MG63 (cell line): ENCODE data around the gene GMDS. TPM values are rescaled to one million over a fixed set of nuclear protein-coding genes. Genes with fewer than 3 reads are reported as not detected.

Experiments used
- DNase-seq: peaks from one replicate; pipeline ENCODE4 v3.0.0-alpha.2; 2020
- H3K27me3 ChIP-seq: fragments of 250-450 bp; sonication (Bioruptor Pico); 2 replicates; pipeline ENCODE4 v1.5.1; 2020; ENCODE audit warnings: mild to moderate bottlenecking, moderate library complexity
- H3K36me3 ChIP-seq: fragments of 250-450 bp; sonication (Bioruptor Pico); 2 replicates; pipeline ENCODE4 v1.5.1; 2020; ENCODE audit warnings: mild to moderate bottlenecking, moderate library complexity
- H3K4me3 ChIP-seq: fragments of 250-450 bp; sonication (Bioruptor Pico); 2 replicates; pipeline ENCODE4 v1.5.1; 2020; ENCODE audit warnings: mild to moderate bottlenecking, moderate library complexity
- H3K9me3 ChIP-seq: fragments of 250-450 bp; sonication (Bioruptor Pico); 2 replicates; pipeline ENCODE4 v1.5.1; 2020; ENCODE audit warnings: mild to moderate bottlenecking, moderate library complexity
- total RNA-seq: library from RNA; depleted of rRNA; stranded (reverse); fragments of >200 nt; shearing (Covaris generic); gene quantifications from 2 replicates; pipeline ENCODE4 v1.2.3, GENCODE V29; 2014; ENCODE audit warnings: low replicate concordance

Gene GMDS
- total RNA-seq, 1 experiment from 2014 or later = 1.8 TPM

GRCh38 chr6:1587977-1588376 is 657.4 kb downstream of the GMDS start:
- Histone ChIP-seq H3K36me3 (no peaks in the 10 kb centered on the region), H3K4me3 (no peak overlapping the region), H3K9me3 (no peaks in the 10 kb centered on the region), H3K27me3 (no peaks in the 10 kb centered on the region)
- DNase-seq = no peak

GRCh38 chr6:1587546-1587945 is 657.9 kb downstream of the GMDS start:
- no peak overlapping the region for H3K4me3 ChIP-seq
- H3K27me3 ChIP-seq = no peaks in the 10 kb centered on the region
- DNase-seq = no peak
- H3K36me3 ChIP-seq = no peaks in the 10 kb centered on the region
- no peaks in the 10 kb centered on the region for H3K9me3 ChIP-seq

DNA sequence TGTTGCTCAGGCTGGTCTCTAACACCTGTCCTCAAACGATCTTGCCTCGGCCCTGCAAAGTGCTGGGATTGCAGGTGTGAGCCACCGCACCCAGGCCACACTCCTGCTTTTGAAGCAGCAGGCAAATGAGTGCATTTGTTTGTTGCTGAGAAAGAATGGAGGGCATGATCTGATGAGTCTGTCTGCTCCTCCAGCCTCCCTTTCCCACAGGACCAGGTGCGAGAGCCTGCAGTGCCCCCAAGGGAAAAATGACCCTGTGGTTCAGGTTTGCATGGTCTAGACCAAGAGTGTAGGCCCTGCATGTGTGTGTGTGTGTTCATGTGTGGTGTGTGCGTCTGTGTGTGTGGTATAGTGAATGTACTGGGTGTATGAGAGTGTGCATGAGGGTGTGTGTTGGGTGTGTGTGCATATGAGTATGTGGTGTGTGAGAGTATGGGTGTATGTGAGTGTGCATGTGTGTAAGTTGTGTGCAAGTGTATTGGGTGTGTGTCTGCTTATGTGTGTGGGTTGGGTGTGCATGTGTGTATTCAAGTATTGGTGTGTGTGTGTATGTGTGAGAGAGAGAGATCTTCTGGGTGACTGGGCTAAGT is 658.4 kb downstream of the GMDS start:
- Histone ChIP-seq H3K4me3 (no peak overlapping the region), H3K27me3 (no peaks in the 10 kb centered on the region), H3K9me3 (no peaks in the 10 kb centered on the region), H3K36me3 (no peaks in the 10 kb centered on the region)
- DNase-seq = no peak

GRCh38 chr6:1586256-1586655 is 659.1 kb downstream of the GMDS start:
- no peaks in the 10 kb centered on the region for H3K36me3 ChIP-seq
- DNase-seq = no peak
- no peaks in the 10 kb centered on the region for H3K9me3 ChIP-seq
- no peak overlapping the region for H3K4me3 ChIP-seq
- no peaks in the 10 kb centered on the region for H3K27me3 ChIP-seq

DNA sequence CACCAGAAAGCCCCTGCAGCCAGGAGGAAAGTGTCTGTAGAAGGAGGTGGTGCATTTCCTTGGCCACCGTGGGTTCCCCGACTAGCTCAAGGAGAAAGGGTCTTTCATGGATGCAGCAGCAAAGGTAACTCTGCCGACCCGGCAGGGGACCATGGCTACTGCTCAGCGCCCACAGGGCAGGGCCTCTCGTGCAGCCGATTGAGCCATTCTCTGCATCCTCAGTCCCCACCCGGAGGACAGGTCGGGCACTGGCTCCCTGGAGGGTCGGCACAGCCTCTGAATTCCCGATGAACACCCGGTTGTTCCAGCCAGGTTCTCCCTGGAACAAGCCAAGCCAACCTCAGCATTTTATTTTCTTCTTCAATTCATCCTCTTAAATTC is 659.7 kb downstream of the GMDS start:
- no peaks in the 10 kb centered on the region for H3K36me3 ChIP-seq
- H3K4me3 ChIP-seq = no peak overlapping the region
- no peaks in the 10 kb centered on the region for H3K27me3 ChIP-seq
- H3K9me3 ChIP-seq = no peaks in the 10 kb centered on the region
- no peak for DNase-seq

GRCh38 chr6:1584996-1585668 is 660.3 kb downstream of the GMDS start:
- no peaks in the 10 kb centered on the region for H3K9me3 ChIP-seq
- DNase-seq = no peak
- no peaks in the 10 kb centered on the region for H3K36me3 ChIP-seq
- no peaks in the 10 kb centered on the region for H3K27me3 ChIP-seq
- H3K4me3 ChIP-seq = no peak overlapping the region

- Histone ChIP-seq H3K36me3 (no peaks in the 10 kb centered on the region), H3K27me3 (no peaks in the 10 kb centered on the region), H3K4me3 (no peak overlapping the region), H3K9me3 (no peaks in the 10 kb centered on the region)
- no peak for DNase-seq
These were observed 661.3 kb downstream of the GMDS start for GRCh38 chr6:1584146-1584545.

GRCh38 chr6:1581120-1581991 is 664.0 kb downstream of the GMDS start:
- H3K4me3 ChIP-seq = no peak overlapping the region
- no peaks in the 10 kb centered on the region for H3K36me3 ChIP-seq
- no peaks in the 10 kb centered on the region for H3K27me3 ChIP-seq
- no peak for DNase-seq
- no peaks in the 10 kb centered on the region for H3K9me3 ChIP-seq

DNA sequence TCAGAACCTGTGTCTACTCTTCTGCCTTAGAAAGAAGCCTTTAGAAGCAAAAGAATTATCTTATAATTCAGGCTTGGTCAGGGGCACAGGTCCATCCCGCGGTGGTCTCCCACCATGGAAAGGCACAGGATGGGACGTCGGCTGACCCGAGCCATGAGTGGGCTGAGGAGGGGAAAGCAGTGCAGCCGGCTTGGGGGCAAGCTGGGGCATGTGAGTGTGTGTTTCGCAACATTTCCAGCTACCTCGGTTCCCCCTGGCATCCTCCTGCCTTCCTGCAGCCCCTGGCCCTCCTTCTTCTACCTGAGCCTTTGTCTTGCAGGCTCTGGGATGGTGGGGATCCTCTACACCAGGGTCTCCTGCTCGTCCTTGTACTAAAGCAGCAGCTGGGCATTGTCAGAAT is 664.8 kb downstream of the GMDS start:
- Histone ChIP-seq H3K36me3 (no peaks in the 10 kb centered on the region), H3K4me3 (no peak overlapping the region), H3K9me3 (no peaks in the 10 kb centered on the region), H3K27me3 (no peaks in the 10 kb centered on the region)
- no peak for DNase-seq

GRCh38 chr6:1580109-1580508 is 665.3 kb downstream of the GMDS start:
- no peaks in the 10 kb centered on the region for H3K9me3 ChIP-seq
- no peaks in the 10 kb centered on the region for H3K27me3 ChIP-seq
- DNase-seq = no peak

DNA sequence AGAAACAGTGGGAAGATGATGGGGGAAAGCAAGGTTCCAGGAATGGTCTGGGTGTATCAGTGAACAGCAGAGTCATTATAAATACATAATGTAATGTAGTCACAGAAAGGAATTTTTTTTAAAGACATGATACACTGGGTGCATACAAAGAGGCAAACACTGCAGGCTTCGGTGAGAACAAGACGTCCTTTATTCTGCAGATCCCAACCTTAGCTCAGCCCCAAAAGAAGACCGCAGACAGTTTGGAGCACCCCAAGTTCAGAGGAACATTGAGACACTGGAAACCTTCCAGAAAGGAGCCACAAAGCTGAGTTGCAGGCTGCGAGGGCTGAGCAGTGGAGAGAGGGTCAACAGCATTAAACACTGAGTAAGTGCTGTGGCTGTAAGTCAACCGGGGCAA is 666.3 kb downstream of the GMDS start:
- Histone ChIP-seq H3K9me3 (no peaks in the 10 kb centered on the region), H3K4me3 (no peak overlapping the region), H3K27me3 (no peaks in the 10 kb centered on the region), H3K36me3 (no peaks in the 10 kb centered on the region)
- DNase-seq = no peak

More at GRCh38 chr6:1580109-1580508, 665.3 kb downstream of the GMDS start:
- Histone ChIP-seq H3K36me3 (no peaks in the 10 kb centered on the region), H3K4me3 (no peak overlapping the region)

DNA sequence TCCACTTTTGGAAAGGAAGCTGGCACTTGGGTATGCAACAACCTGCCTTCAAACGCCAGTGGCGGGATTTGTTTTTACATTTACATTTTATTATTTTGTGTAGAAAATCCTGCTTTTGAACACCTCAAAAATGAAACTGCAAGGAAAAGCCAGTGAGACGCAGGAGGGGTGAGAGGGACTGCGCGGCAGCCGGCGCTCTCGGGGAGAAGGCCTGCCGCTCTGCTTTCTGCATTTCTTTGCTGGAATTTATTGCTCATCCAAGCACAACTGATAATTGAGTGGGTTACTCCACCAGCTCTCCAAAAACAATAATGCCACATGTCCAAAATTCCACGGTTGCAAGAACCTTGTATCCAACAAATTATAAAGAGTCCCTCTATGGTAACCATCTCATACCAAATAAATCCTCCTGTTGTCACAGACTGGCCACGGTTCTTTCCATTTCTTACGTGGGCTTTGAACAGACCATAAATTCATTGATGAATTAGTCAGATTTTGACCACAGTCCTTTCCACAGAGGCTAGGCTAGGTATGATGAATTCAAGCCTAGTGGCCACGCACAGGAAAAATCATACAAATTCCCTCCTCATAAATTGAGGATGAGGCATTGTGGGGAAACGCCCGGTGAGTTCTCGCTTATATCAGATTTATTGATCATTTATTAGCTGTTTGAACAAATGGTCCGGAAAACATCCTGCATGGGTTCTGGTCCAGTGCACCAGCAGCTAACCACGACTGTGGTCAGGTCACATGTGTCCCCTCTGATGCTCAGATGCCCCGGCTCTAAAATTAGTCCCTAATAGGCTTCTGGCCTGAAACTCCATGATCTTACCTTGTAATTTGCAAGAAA is 667.3 kb downstream of the GMDS start:
- no peaks in the 10 kb centered on the region for H3K9me3 ChIP-seq
- no peaks in the 10 kb centered on the region for H3K27me3 ChIP-seq
- no peak for DNase-seq
- H3K4me3 ChIP-seq = no peak overlapping the region
- no peaks in the 10 kb centered on the region for H3K36me3 ChIP-seq

DNA sequence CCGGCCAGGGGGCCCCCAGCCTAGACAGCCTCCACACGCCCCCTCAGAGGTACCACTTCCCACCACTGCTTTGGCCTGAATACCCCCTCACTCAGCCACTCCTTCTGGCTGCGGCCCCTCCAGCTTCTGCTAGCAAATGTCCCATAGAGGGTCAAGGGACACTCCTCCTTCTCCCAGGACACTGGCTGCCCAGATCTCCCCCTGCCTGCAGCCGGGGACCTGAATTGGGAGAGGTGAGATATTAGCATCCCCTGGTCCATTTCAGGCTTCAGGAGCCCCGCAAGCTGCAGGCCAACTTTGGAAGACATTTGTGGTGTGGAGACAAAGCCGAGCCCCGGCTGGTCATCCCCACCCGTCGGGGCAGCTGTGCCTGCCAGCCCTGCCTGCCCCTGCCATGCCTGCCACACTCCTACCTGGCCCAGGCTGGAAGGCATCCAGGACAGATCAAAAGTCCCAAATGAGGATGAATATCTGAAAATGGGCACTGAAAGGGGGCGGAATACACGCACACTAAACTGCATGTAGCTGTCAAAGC is 668.2 kb downstream of the GMDS start:
- no peak for DNase-seq
- no peak overlapping the region for H3K4me3 ChIP-seq
- no peaks in the 10 kb centered on the region for H3K27me3 ChIP-seq
- H3K9me3 ChIP-seq = no peaks in the 10 kb centered on the region
- no peaks in the 10 kb centered on the region for H3K36me3 ChIP-seq

GRCh38 chr6:1576711-1577110 is 668.7 kb downstream of the GMDS start:
- no peak overlapping the region for H3K4me3 ChIP-seq
- DNase-seq = no peak

GRCh38 chr6:1576166-1576565 is 669.2 kb downstream of the GMDS start:
- DNase-seq = no peak
- H3K9me3 ChIP-seq = no peaks in the 10 kb centered on the region
- no peaks in the 10 kb centered on the region for H3K27me3 ChIP-seq
- no peaks in the 10 kb centered on the region for H3K36me3 ChIP-seq
- no peak overlapping the region for H3K4me3 ChIP-seq

More at GRCh38 chr6:1576711-1577110, 668.7 kb downstream of the GMDS start:
- no peaks in the 10 kb centered on the region for H3K9me3 ChIP-seq
- H3K27me3 ChIP-seq = no peaks in the 10 kb centered on the region
- no peaks in the 10 kb centered on the region for H3K36me3 ChIP-seq

DNA sequence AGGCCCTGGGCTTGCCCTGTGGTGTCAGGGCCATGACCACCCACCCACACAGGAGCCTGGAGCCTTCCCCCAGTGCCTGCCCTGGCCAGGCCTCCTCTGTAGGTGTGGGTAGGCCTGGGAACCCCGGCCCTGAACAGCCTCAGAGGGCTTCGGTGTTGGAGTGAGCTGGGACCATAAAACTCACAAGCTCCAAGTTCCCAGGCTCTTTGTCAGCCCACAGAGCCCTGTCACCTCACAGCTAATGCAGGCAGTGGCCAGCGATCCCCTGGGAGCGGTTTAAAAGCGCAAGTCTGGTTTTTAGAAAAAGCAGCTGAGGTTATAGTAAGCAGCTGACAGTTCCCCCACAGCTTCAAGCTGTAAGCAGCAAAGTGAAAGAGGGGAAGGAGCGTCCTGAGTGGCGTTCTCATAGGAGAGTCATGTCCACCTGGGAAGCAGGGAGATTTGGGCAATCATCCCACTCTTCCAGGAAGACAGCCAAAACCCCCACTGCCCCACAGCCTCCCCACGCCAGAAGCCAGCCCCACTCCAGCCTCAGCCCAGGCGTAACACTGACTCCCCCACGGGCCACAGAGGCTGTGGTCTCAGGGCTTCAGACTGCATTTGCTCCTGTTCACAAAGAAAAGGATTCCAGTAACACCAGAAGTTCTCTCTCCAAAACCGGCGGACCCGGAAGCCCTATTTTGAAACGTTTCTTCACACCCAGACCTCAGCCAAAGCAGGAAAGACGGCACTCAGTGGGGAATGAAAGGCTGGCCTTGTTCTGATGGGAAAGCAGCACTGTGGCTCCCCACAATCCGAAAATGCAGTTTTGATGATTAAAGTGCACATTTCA is 670.0 kb downstream of the GMDS start:
- Histone ChIP-seq H3K9me3 (no peaks in the 10 kb centered on the region), H3K36me3 (no peaks in the 10 kb centered on the region), H3K27me3 (no peaks in the 10 kb centered on the region), H3K4me3 (no peak overlapping the region)
- peak; percentile 8 for DNase-seq
